Adrenal gland (tissue), 5 donors: ENCODE measurements around the gene ERICH2.

Experiments
- CTCF ChIP-seq, 6 experiments: fragments of 450-650 bp in 4 of 6; fragments of 200-600 bp in 2 of 6; sonication (generic) in 1 of 6; IDR thresholded peaks; 1 replicate in 5 of 6; 2 replicates in 1 of 6; pipeline versions ENCODE4 v1.5.1 to v1.8.0; 2016 to 2021; ENCODE audit warnings: antibody characterized with exemption in 6 of 6, mild to moderate bottlenecking in 2 of 6, moderate library complexity in 1 of 6
- POLR2A ChIP-seq, 2 donors: fragments of 450-650 bp; IDR thresholded peaks; one replicate each; pipeline ENCODE4 v1.6.1; 2017; ENCODE audit warnings: antibody characterized with exemption in 2 of 2, mild to moderate bottlenecking in 2 of 2, moderate library complexity in 1 of 2
- donor health status: DM: no; HTN: no; CAD: no.

DNA sequence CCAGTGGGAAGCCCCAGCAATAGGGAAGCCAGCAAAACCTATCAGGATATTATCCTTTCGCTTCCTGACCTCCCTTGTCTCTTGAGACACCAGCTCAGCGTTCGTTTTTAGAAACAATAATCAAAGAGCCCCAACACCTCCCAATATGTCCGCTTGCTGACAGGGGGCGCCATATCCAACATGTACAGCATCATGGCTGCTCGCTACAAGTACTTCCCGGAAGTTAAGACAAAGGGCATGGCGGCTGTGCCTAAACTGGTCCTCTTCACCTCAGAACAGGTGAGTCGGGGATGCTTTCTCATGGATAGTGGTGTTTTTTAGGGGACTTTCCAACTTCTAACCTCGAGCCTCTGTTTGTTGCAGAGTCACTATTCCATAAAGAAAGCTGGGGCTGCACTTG is 75.2 kb downstream of the ERICH2 start:
- no peak for TF ChIP-seq CTCF (IDR thresholded peaks at IDR 0.05)
- TF ChIP-seq POLR2A (IDR thresholded peaks at IDR 0.05): no peak
